Mesendoderm (in vitro differentiated cells): ENCODE measurements around the gene SEC24D.

Experiments
- DNase-seq: peaks from one replicate; pipeline ENCODE4 v3.0.0; 2013
- H2AK5ac ChIP-seq: 2 replicates; pipeline ENCODE4 v1.6.1; 2013; ENCODE audit warnings: low read length, inconsistent platforms
- H2BK120ac ChIP-seq: 2 replicates; pipeline ENCODE4 v1.6.1; 2013; ENCODE audit warnings: low read depth, mild to moderate bottlenecking, low read length, moderate library complexity, mixed read lengths
- H2BK15ac ChIP-seq: replicated peaks from 2 replicates; pipeline ENCODE4 v1.6.1; 2013; ENCODE audit warnings: low read depth, mild to moderate bottlenecking, moderate library complexity
- H2BK5ac ChIP-seq: 2 replicates; pipeline ENCODE4 v1.6.1; 2013; ENCODE audit warnings: low read length, inconsistent platforms
- H3K18ac ChIP-seq: 2 replicates; pipeline ENCODE4 v1.6.1; 2013; ENCODE audit warnings: mild to moderate bottlenecking, low read length, mixed read lengths
- H3K23ac ChIP-seq: one replicate; pipeline ENCODE4 v1.6.1; 2013; ENCODE audit warnings: low read length
- H3K27ac ChIP-seq: 2 replicates; pipeline ENCODE4 v1.5.1; 2013; ENCODE audit warnings: low read depth, mild to moderate bottlenecking, inconsistent platforms, low read length, moderate library complexity
- H3K27me3 ChIP-seq: 2 replicates; pipeline ENCODE4 v1.6.1; 2013; ENCODE audit warnings: low read length, control low read depth, mild to moderate bottlenecking, inconsistent platforms; ENCODE audit not compliant: insufficient read depth, poor library complexity
- H3K36me3 ChIP-seq: 2 replicates; pipeline ENCODE4 v1.6.1; 2013; ENCODE audit warnings: low read length, inconsistent platforms; ENCODE audit not compliant: control insufficient read depth, insufficient read depth
- H3K4ac ChIP-seq: one replicate; pipeline ENCODE4 v1.6.1; 2013; ENCODE audit warnings: low read depth, mild to moderate bottlenecking, low read length, moderate library complexity
- H3K4me1 ChIP-seq: 2 replicates; pipeline ENCODE4 v1.6.1; 2013; ENCODE audit warnings: low read depth, low read length, inconsistent platforms; ENCODE audit not compliant: control insufficient read depth
- H3K4me2 ChIP-seq: 2 replicates; pipeline ENCODE4 v1.6.1; 2013; ENCODE audit warnings: low read length
- H3K4me3 ChIP-seq: 2 replicates; pipeline ENCODE4 v1.5.1; 2013; ENCODE audit warnings: mild to moderate bottlenecking, low read length
- H3K56ac ChIP-seq: one replicate; pipeline ENCODE4 v1.6.1; 2013; ENCODE audit warnings: low read length
- H3K79me1 ChIP-seq: 2 replicates; pipeline ENCODE4 v1.6.1; 2013; ENCODE audit warnings: low read length, inconsistent platforms
- H3K79me2 ChIP-seq: 2 replicates; pipeline ENCODE4 v1.6.1; 2013; ENCODE audit warnings: mild to moderate bottlenecking, low read length; ENCODE audit not compliant: control insufficient read depth, insufficient read depth
- H3K9ac ChIP-seq: 2 replicates; pipeline ENCODE4 v1.6.1; 2013; ENCODE audit warnings: low read length, inconsistent platforms
- H4K5ac ChIP-seq: one replicate; pipeline ENCODE4 v1.6.1; 2013; ENCODE audit warnings: low read length
- H4K8ac ChIP-seq: one replicate; pipeline ENCODE4 v1.6.1; 2013; ENCODE audit warnings: low read depth, mild to moderate bottlenecking, control low read depth, low read length, moderate library complexity
- WGBS: extraction: QIAGEN DNeasy Blood & Tissue Kit; methylation state at CpG from one replicate; pipeline ENCODE4 v1.1.7; 2013; ENCODE audit warnings: low lambda C conversion rate, missing lambda C conversion rate; ENCODE audit not compliant: insufficient coverage; ENCODE audit errors: extremely low coverage; 5-methylcytosine and 5-hydroxymethylcytosine counted together

Gene SEC24D

DNA sequence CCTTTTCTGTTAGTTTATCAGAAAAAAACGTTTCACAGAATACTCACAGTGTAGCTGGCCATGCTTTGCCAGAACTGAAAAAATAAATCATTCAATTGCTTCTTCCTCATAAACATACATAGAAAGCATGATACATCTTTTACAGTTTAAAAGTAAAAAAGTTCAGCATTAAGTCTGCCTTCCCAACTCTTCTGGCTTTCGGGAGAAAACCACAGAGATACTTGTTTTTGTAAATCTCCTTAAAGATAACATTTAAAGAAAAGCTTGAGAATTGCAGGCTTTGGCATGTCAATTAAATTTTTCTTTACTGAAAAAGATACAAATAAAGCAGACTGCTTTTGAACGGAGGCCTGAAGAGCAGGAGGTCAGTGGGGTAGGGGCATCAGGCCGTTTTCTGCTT is 66.8 kb downstream of the SEC24D start:
- H3K79me2 ChIP-seq, result no peaks in the 10 kb centered on the region
- no peak overlapping the region for H3K23ac ChIP-seq
- H2AK5ac ChIP-seq, result no peak overlapping the region
- H2BK5ac ChIP-seq, result no peak overlapping the region
- H4K5ac ChIP-seq, result no peak overlapping the region
- no peak overlapping the region for H3K56ac ChIP-seq
- no peaks in the 10 kb centered on the region for H3K79me1 ChIP-seq
- no peak overlapping the region for H3K4me2 ChIP-seq
- H3K36me3 ChIP-seq, result peaks cover 6% of the 10 kb centered on the region
- no peaks in the 10 kb centered on the region for H3K4me1 ChIP-seq
- H2BK120ac ChIP-seq, result no peak overlapping the region
- no peak overlapping the region for H3K27ac ChIP-seq
- H4K8ac ChIP-seq, result no peak overlapping the region
- no peak overlapping the region for H3K9ac ChIP-seq
- no peak for DNase-seq
- H3K4ac ChIP-seq, result no peak overlapping the region
- H2BK15ac ChIP-seq, result no peak overlapping the region
- H3K4me3 ChIP-seq, result no peak overlapping the region
- no peaks in the 10 kb centered on the region for H3K27me3 ChIP-seq
- no peak overlapping the region for H3K18ac ChIP-seq
- WGBS, result no CpG with 5 or more reads among the region's 4 CpGs

DNA sequence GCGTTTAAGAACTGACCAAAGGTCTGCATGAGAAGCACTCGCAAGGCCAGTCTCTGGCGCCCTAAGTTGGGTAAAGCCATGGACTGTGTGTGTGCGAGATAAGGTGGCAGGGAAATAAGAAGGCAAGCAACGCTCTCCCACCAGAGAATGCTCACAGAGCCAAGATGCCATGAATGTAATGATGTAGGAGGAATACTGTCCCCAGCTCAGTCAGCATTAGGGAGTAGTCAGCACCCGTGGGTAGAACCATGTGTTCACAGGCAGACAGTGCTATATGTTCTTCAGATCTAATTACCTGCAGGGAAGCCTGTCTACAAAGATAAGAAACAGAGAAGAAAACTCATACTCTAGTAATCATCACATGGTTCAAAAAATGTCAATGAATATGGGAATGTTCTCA is 68.8 kb downstream of the SEC24D start:
- Histone ChIP-seq H3K9ac (no peak overlapping the region), H3K79me1 (no peaks in the 10 kb centered on the region), H3K27me3 (no peaks in the 10 kb centered on the region), H3K4me3 (no peak overlapping the region), H3K56ac (no peak overlapping the region), H2BK5ac (no peak overlapping the region), H3K18ac (no peak overlapping the region), H3K36me3 (peaks cover 7% of the 10 kb centered on the region), H4K8ac (no peak overlapping the region), H3K4me2 (no peak overlapping the region), H3K4ac (no peak overlapping the region), H4K5ac (no peak overlapping the region), H3K79me2 (no peaks in the 10 kb centered on the region), H2AK5ac (no peak overlapping the region), H3K4me1 (no peaks in the 10 kb centered on the region), H3K27ac (no peak overlapping the region), H2BK15ac (no peak overlapping the region), H3K23ac (no peak overlapping the region), H2BK120ac (no peak overlapping the region)
- WGBS, result no CpG with 5 or more reads among the region's 6 CpGs
- no peak for DNase-seq

DNA sequence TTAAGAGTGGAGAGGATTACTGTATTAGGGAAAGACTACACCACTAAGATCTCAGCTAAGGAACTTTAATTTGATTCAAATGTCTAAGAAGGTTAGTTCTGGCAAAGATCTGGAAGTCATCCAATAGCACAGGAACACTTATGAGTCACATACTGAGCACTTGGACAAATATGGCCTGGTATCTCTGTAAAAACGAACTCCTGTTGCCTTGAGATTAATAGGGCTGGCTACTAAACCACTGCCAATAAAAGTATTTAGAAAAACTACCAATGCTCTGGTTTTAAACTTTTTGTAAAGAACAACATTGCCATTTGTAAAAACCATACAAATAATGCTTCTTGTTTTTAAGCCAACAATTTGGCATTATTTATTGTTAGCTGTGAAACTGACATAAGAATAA is 70.5 kb downstream of the SEC24D start:
- WGBS, result no CpG with 5 or more reads among the region's 1 CpG
- no peak overlapping the region for H2BK15ac ChIP-seq
- H3K4me3 ChIP-seq, result no peak overlapping the region
- no peak for DNase-seq
- no peak overlapping the region for H3K4me2 ChIP-seq
- no peaks in the 10 kb centered on the region for H3K79me2 ChIP-seq
- no peak overlapping the region for H3K9ac ChIP-seq
- H2BK5ac ChIP-seq, result no peak overlapping the region
- H3K56ac ChIP-seq, result no peak overlapping the region
- no peaks in the 10 kb centered on the region for H3K4me1 ChIP-seq
- H2AK5ac ChIP-seq, result no peak overlapping the region
- no peaks in the 10 kb centered on the region for H3K27me3 ChIP-seq
- H2BK120ac ChIP-seq, result no peak overlapping the region
- H4K8ac ChIP-seq, result no peak overlapping the region
- H4K5ac ChIP-seq, result no peak overlapping the region
- H3K4ac ChIP-seq, result no peak overlapping the region
- H3K79me1 ChIP-seq, result no peaks in the 10 kb centered on the region
- no peak overlapping the region for H3K18ac ChIP-seq
- peaks cover 7% of the 10 kb centered on the region for H3K36me3 ChIP-seq
- no peak overlapping the region for H3K27ac ChIP-seq
- no peak overlapping the region for H3K23ac ChIP-seq

DNA sequence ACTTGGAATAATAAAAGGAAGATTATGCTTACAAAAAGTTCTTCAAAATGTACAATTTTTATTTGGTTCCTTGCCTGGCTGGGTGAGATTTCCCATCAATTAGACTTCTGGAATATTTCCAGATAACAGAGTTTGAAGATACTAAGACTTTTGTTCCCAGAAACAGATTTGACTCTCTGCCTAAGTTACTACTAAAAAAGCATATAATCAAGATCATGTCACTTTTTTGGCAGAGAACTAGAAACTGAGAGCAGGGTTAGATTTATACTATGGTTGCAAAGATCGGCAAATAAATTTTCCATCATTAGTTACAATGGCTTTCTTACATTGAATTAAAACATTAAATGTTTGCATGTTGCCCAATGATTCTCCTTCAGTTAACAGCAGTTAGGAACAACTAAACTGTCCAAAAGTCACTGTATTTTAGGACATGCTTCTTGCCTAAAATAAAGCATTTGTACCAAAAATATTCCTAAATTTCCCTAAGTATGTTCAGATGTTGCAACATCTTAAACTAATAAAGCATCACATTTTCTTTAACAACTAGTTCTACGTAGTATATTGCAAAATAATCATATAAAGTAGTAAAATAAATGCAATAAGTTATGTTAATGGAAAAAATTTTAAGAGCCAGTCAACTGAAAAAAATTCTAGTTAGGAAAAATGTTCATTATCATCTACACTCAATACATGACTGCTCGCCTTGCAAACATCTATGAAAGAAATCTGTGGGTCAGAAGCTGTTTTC is 73.0 kb downstream of the SEC24D start:
- Histone ChIP-seq H3K56ac (no peak overlapping the region), H3K27me3 (no peaks in the 10 kb centered on the region), H3K9ac (no peak overlapping the region), H3K4me1 (no peaks in the 10 kb centered on the region), H3K27ac (no peak overlapping the region), H3K79me1 (no peaks in the 10 kb centered on the region), H3K79me2 (no peaks in the 10 kb centered on the region), H3K36me3 (peaks cover 6% of the 10 kb centered on the region), H3K4ac (no peak overlapping the region), H3K4me2 (no peak overlapping the region), H3K23ac (no peak overlapping the region), H4K8ac (no peak overlapping the region), H2AK5ac (no peak overlapping the region), H2BK15ac (no peak overlapping the region), H3K18ac (no peak overlapping the region), H3K4me3 (no peak overlapping the region), H2BK120ac (no peak overlapping the region), H2BK5ac (no peak overlapping the region), H4K5ac (no peak overlapping the region)
- DNase-seq, result no peak
- no CpG with 5 or more reads among the region's 3 CpGs for WGBS

DNA sequence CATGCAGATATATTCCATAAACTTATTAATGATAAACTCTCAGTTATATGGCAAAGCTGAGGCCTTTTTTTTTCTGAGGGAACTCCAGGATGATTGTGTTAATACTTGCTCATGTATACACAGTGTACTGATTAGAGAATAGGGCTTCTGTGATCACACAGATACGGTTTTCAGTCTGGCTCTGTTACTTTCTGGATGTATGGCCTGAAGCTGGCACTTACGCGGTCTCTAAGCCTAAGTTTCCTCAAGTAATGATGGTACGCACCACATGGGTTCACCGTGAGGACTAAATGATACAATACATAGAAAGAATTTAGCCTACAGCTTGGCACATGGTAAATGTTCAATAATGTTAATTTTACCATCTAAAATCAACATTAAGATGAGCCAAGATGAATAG is 73.8 kb downstream of the SEC24D start:
- no CpG with 5 or more reads among the region's 5 CpGs for WGBS
- no peak overlapping the region for H3K9ac ChIP-seq

More for the DNA sequence above, 73.8 kb downstream of the SEC24D start:
- Histone ChIP-seq H3K27me3 (no peaks in the 10 kb centered on the region), H2BK120ac (no peak overlapping the region), H3K18ac (no peak overlapping the region), H3K4me1 (no peaks in the 10 kb centered on the region), H4K8ac (no peak overlapping the region), H3K79me2 (no peaks in the 10 kb centered on the region), H3K27ac (no peak overlapping the region), H3K56ac (no peak overlapping the region), H3K79me1 (no peaks in the 10 kb centered on the region), H3K36me3 (peaks cover 5% of the 10 kb centered on the region), H3K23ac (no peak overlapping the region), H3K4ac (no peak overlapping the region), H3K4me2 (no peak overlapping the region), H3K4me3 (no peak overlapping the region), H4K5ac (no peak overlapping the region), H2BK15ac (no peak overlapping the region), H2BK5ac (no peak overlapping the region), H2AK5ac (no peak overlapping the region)
- no peak for DNase-seq
